Neutrophil (primary cell): Measurements from ENCODE around the gene PSAT1.

Experiments used
- H3K27ac ChIP-seq: fragments of 200-600 bp; sonication (generic); 2 replicates; pipeline ENCODE4 v1.5.1; 2016; ENCODE audit warnings: mild to moderate bottlenecking, moderate library complexity
- H3K27me3 ChIP-seq: fragments of 200-600 bp; sonication (generic); 2 replicates; pipeline ENCODE4 v1.6.0; 2016; ENCODE audit warnings: mild to moderate bottlenecking
- H3K36me3 ChIP-seq: fragments of 200-600 bp; sonication (generic); 2 replicates; pipeline ENCODE4 v1.5.1; 2017
- H3K4me1 ChIP-seq, 2 experiments: fragments of 200-600 bp in 1 of 2; sonication (generic) in 1 of 2; 1 replicate in 1 of 2; 2 replicates in 1 of 2; pipeline versions ENCODE4 v1.5.1 to v1.6.1; 2013 to 2016; ENCODE audit warnings: low read depth in 1 of 2, low read length in 1 of 2, mild to moderate bottlenecking in 1 of 2, moderate library complexity in 1 of 2; ENCODE audit not compliant: control insufficient read depth in 1 of 2, insufficient read depth in 1 of 2
- H3K4me3 ChIP-seq, 2 experiments: fragments of 200-600 bp in 1 of 2; sonication (generic) in 1 of 2; 1 replicate in 1 of 2; 2 replicates in 1 of 2; pipeline ENCODE4 v1.5.1; 2013 to 2016; ENCODE audit warnings: low read depth in 1 of 2, low read length in 1 of 2, mild to moderate bottlenecking in 1 of 2, moderate library complexity in 1 of 2
- H3K9me3 ChIP-seq: fragments of 200-600 bp; sonication (generic); 2 replicates; pipeline ENCODE4 v1.5.1; 2016
- TF ChIP-seq, protein P1 (sequence below): fragments of 200-600 bp; sonication (generic); IDR thresholded peaks from 2 replicates; pipeline ENCODE4 v1.5.1; 2016; ENCODE audit warnings: antibody characterized with exemption

Gene PSAT1

DNA sequence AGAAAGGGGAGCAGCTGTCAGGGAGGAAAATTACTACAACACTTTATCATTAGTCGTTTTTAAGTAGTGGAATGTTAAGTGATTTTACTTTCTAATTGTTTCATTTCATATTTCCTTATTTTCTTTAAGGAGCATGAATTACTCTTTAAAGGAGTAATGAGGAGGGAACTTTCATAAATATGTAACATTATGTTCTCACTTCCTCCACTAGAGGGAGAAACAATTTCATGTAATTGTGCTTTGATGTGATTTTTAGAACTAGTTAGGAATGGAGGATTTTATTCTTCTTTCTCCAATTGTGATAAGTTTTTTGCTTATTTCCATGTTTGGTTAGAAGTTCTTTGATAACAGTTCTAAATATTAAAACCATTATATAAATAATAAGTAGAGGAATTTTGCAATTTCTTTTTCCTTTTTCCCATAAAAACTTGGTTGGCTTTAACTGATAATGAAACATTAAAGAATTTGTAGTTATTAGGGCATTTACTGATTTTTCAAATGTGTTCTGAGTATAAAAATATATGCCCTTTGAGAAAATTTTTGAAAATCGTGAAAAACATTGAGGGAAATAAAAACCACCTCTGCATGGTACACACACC is 35.4 kb upstream of the PSAT1 start:
- Histone ChIP-seq H3K4me1 (peaks cover 0 to 6% of the 10 kb centered on the region in 2 experiments), H3K36me3 (peaks cover 18% of the 10 kb centered on the region), H3K4me3 (no peak overlapping the region), H3K27me3 (no peaks in the 10 kb centered on the region), H3K27ac (no peak overlapping the region), H3K9me3 (no peaks in the 10 kb centered on the region)
- TF ChIP-seq, protein P1, sequence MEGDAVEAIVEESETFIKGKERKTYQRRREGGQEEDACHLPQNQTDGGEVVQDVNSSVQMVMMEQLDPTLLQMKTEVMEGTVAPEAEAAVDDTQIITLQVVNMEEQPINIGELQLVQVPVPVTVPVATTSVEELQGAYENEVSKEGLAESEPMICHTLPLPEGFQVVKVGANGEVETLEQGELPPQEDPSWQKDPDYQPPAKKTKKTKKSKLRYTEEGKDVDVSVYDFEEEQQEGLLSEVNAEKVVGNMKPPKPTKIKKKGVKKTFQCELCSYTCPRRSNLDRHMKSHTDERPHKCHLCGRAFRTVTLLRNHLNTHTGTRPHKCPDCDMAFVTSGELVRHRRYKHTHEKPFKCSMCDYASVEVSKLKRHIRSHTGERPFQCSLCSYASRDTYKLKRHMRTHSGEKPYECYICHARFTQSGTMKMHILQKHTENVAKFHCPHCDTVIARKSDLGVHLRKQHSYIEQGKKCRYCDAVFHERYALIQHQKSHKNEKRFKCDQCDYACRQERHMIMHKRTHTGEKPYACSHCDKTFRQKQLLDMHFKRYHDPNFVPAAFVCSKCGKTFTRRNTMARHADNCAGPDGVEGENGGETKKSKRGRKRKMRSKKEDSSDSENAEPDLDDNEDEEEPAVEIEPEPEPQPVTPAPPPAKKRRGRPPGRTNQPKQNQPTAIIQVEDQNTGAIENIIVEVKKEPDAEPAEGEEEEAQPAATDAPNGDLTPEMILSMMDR: no peak

DNA sequence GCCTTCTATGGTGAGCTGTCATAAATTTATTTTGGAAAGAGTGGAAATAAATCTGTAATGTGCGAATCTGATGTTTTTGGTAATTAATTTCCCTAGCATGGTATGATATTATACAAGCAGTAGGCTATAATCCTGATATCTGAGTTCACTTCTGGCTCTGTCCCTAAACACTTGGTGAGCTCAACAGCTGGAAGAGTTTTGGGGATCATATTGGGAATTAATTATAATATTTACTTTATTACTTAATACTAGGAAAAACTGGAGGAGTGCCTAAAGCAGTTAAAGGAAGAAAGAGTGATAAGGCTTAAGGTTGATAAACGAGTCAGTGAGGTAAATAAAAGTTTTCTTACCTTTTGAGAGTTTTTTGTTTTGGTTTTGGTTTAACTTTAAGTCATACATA is 34.3 kb upstream of the PSAT1 start:
- peaks cover 27% of the 10 kb centered on the region for H3K36me3 ChIP-seq
- TF ChIP-seq, protein P1: no peak
- no peak overlapping the region for H3K27ac ChIP-seq
- H3K4me3 ChIP-seq: no peak overlapping the region
- no peaks in the 10 kb centered on the region for H3K9me3 ChIP-seq
- no peaks in the 10 kb centered on the region for H3K27me3 ChIP-seq
- peaks cover 0 to 6% of the 10 kb centered on the region in 2 experiments for H3K4me1 ChIP-seq

DNA sequence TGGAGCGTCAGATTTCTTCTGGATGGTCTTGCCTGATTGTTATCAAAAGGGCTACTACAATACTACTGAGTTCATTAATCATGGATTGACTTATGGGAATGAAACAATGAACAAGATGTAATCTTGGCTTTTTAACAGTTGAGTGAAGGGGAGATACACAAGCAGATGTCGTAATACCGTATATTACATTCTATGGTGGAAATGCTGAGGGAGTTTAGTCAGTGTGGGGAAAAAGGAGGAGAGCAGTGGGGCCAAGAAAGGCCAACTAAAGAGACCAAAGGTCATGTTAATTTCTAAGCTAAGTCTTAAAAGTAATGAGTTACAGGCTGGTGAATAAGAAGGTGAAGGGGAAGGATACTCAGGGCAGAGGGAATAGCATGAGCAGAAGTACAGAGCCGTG is 29.0 kb upstream of the PSAT1 start:
- H3K9me3 ChIP-seq: no peaks in the 10 kb centered on the region
- no peaks in the 10 kb centered on the region for H3K27me3 ChIP-seq
- H3K4me1 ChIP-seq: no peaks in the 10 kb centered on the region
- peaks cover 40% of the 10 kb centered on the region for H3K36me3 ChIP-seq
- TF ChIP-seq, protein P1: no peak
- no peak overlapping the region for H3K4me3 ChIP-seq
- H3K27ac ChIP-seq: no peak overlapping the region

DNA sequence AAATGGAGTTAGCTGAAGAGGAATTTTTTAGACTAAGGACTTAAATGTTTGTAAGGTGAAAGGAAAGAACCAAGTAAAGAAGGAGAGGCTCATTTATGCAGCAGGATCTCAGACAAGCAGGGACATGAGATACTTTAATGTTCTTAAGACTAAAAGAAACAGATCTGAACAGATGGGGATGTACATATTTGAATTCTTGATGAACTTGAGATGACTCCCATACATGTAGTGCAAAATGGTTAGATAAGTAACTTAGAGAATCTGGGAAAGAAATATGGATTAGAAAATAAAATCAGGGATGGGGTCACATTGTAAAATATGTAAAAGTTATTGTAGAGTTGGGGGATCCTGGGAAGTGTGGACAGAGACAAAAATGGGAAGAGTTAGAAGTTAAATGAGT is 27.1 kb upstream of the PSAT1 start:
- H3K27me3 ChIP-seq: no peaks in the 10 kb centered on the region
- TF ChIP-seq, protein P1: no peak
- no peaks in the 10 kb centered on the region for H3K4me1 ChIP-seq
- H3K9me3 ChIP-seq: no peaks in the 10 kb centered on the region
- H3K36me3 ChIP-seq: peaks cover 40% of the 10 kb centered on the region
- H3K4me3 ChIP-seq: no peak overlapping the region
- H3K27ac ChIP-seq: no peak overlapping the region

DNA sequence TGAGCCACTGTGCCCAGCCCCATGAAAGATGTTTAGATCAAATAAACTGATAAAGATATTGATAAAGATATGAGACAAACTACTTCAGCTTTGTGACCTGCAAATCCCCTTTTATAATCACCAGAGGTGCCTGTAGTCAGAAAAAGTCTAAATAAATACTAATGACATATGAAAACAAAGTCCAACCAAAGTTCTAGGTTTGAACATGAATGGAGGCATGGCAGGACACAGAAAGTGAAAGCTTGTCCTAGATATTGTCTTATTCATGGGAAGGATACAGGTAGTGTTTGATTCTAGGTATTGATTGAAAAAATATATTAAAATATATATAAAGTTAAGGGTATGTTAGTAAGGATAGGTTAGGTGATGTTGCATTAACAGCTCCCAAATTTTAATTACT is 24.6 kb upstream of the PSAT1 start:
- peaks cover 20% of the 10 kb centered on the region for H3K36me3 ChIP-seq
- no peak overlapping the region for H3K27ac ChIP-seq
- H3K27me3 ChIP-seq: no peaks in the 10 kb centered on the region
- TF ChIP-seq, protein P1: no peak
- no peaks in the 10 kb centered on the region for H3K9me3 ChIP-seq
- H3K4me3 ChIP-seq: no peak overlapping the region
- H3K4me1 ChIP-seq: no peaks in the 10 kb centered on the region
